Right cardiac atrium (tissue), 5 donors: ENCODE results near the gene CST7. TPM values are rescaled to one million over a fixed set of nuclear protein-coding genes. Genes with fewer than 3 reads are reported as not detected.

ENCODE experiments used
- ATAC-seq, 2 donors: fragments of 200-7000 bp; cut with Tn5 transposase; one replicate each; pipeline versions ENCODE4 v1.8.0 to v1.9.1; 2020; ENCODE audit warnings: moderate library complexity in 2 of 2, mild to moderate bottlenecking in 1 of 2
- DNase-seq, 3 donors: peaks; one replicate each; pipeline ENCODE4 v3.0.0-alpha.2; 2020
- H3K27ac ChIP-seq: one replicate; pipeline ENCODE4 v1.5.1; 2013; ENCODE audit warnings: mild to moderate bottlenecking, low read length, control low read depth, moderate library complexity
- H3K27me3 ChIP-seq: one replicate; pipeline ENCODE4 v1.6.1; 2013; ENCODE audit not compliant: control insufficient read depth, insufficient read depth
- H3K4me1 ChIP-seq: one replicate; pipeline ENCODE4 v1.6.1; 2013; ENCODE audit warnings: low read length; ENCODE audit not compliant: control insufficient read depth, insufficient read depth
- H3K4me3 ChIP-seq: one replicate; pipeline ENCODE4 v1.5.1; 2013; ENCODE audit warnings: low read length, control low read depth
- H3K9me3 ChIP-seq: one replicate; pipeline ENCODE4 v1.6.1; 2013; ENCODE audit warnings: low read length; ENCODE audit not compliant: control insufficient read depth
- WGBS: extraction: QIAGEN DNeasy Blood & Tissue Kit; methylation state at CpG from one replicate; pipeline ENCODE4 v1.1.7; 2013; 5-methylcytosine and 5-hydroxymethylcytosine counted together
- intact Hi-C, 4 donors: fragments of 100-400 bp; cut with DNase I; formaldehyde crosslinking; loops; one replicate each; pipeline versions ENCODE4 v1.11.0 to v1.14.0; 2022 to 2023
- polyA plus RNA-seq: library from polyadenylated mRNA; stranded (reverse); fragments of 200-250 nt; gene quantifications from one replicate; pipeline ENCODE4 v1.2.3, GENCODE V29; 2013
- total RNA-seq, 4 donors: library from RNA; stranded (reverse); fragmentation: NEBNext Ultra II Directional; extraction: Animal tissue kit (Norgen Biotek cat#: 25700); gene quantifications; one replicate each; pipeline ENCODE4 v1.2.1, GENCODE V29; 2021
- donor health status: healthy with polysubstance abuse.
- donor health status: DM: no; HTN: yes; CAD: no.
- donor health status: DM: no; HTN: no; CAD: no.
- donor health status: DM: no; HTN: yes; CAD: no; lungs with severe emphysema.
- donor health status: DM: yes; HTN: yes; CAD: no.

CST7 gene
- total and polyA plus RNA-seq, 5 donors = 0.45 to 1.5 (median 1.0) TPM

GRCh38 chr20:24968278-24968800 is 19.3 kb downstream of the CST7 start:
- 88% methylated on average over 5 of the region's 5 CpGs for WGBS
- H3K4me1 ChIP-seq = no peaks in the 10 kb centered on the region
- DNase-seq = peak in 1 of 3 donors; percentile 28
- no peak for ATAC-seq
- H3K27me3 ChIP-seq = no peaks in the 10 kb centered on the region
- H3K9me3 ChIP-seq = no peaks in the 10 kb centered on the region
- no peak overlapping the region for H3K27ac ChIP-seq
- no peak overlapping the region for H3K4me3 ChIP-seq
- intact Hi-C loops = no loop called here

GRCh38 chr20:24969186-24970029 is 20.3 kb downstream of the CST7 start:
- no peak overlapping the region for H3K27ac ChIP-seq
- ATAC-seq = no peak
- H3K27me3 ChIP-seq = no peaks in the 10 kb centered on the region
- no peaks in the 10 kb centered on the region for H3K9me3 ChIP-seq
- no peaks in the 10 kb centered on the region for H3K4me1 ChIP-seq
- intact Hi-C loops = no loop called here
- no peak overlapping the region for H3K4me3 ChIP-seq
- WGBS = 95% methylated on average over 19 of the region's 19 CpGs
- no peak for DNase-seq

DNA sequence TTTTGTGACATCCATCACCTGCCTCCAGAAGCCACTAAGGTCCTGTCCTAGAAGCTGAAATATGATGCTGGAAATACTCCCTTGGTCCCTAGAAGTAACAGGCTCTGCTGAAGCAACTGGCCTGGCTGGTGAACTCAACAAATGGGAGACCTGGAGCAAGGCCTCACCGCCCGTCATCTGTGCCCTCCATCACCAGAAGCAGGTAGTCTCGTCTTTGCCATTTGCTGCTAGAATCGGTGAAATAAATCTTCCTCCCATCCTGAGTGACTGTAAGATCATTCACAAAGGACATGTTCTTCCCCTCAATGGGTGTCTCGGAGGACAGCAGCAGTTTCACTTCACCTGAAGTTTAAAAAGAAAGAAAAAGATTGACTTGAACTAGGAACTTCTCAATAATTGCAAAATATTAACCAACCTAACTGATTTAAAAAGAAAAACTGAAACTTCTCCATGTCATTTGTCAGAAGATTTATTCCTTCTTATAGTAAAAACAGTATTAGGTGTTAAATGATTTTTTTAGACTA is 21.0 kb downstream of the CST7 start:
- DNase-seq (no peak), ATAC-seq (no peak)
- Histone ChIP-seq H3K4me3 (no peak overlapping the region), H3K4me1 (no peaks in the 10 kb centered on the region), H3K9me3 (no peaks in the 10 kb centered on the region), H3K27ac (no peak overlapping the region), H3K27me3 (no peaks in the 10 kb centered on the region)
- WGBS = 89% methylated on average over 5 of the region's 5 CpGs
- intact Hi-C loops = no loop called here

DNA sequence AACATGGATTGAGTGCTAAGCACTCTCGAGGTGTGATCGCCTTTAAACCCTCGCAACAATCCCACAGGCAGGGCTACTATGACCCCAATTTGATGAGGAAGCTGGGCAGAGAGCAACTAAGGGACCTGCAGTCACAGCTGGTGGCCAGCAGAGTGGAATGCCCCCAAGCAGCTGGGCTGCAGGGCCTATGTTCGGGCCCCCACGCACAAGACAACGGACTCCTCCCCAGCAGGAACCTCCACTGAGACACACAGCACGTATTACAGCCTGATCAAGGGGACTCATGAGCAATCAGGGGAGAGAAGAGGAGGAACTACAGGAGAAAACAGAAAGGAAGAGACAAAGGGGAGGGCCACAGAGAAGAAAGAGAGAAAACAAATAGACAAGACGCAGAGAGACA is 21.7 kb downstream of the CST7 start:
- DNase-seq = no peak
- Histone ChIP-seq H3K4me1 (no peaks in the 10 kb centered on the region), H3K27ac (no peak overlapping the region), H3K4me3 (no peak overlapping the region), H3K9me3 (no peaks in the 10 kb centered on the region), H3K27me3 (no peaks in the 10 kb centered on the region)
- intact Hi-C loops = no loop called here
- peak in 1 of 2 donors; percentile 30 for ATAC-seq
- whole genome bisulfite sequencing = 89% methylated on average over 8 of the region's 8 CpGs

DNA sequence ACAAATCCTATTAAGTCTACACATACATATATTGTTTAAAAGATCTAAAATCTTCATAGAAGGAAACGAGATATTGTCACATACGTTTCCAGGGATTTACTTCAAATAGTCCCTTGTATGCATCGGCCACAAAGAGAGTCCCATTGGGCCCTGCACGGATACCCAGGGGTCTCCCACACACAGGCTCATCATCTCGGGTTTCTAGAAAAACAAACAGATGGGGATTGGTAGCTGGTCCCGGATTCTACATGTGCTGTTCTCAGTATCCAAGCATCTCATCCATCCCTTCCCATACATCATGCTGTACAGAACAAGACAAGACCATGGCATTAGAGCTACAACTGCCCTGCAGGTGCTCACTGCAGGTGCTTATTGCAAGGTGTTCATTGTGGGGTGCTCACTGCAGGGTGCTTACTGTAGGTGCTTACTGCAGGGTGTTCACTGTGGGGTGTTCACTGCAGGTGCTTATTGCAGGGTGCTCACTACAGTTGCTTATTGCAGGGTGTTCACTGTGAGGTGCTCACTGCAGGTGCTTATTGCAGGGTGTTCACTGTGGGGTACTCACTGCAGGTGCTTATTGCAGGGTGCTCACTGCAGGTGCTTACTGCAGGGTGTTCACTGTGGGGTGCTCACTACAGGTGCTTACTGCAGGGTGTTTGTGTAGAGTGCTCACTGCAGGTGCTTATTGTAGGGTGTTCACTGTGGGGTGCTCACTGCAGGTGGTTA is 22.5 kb downstream of the CST7 start:
- 82% methylated on average over 6 of the region's 6 CpGs for WGBS
- Histone ChIP-seq H3K4me3 (no peak overlapping the region), H3K27me3 (no peaks in the 10 kb centered on the region), H3K9me3 (no peaks in the 10 kb centered on the region), H3K4me1 (no peaks in the 10 kb centered on the region), H3K27ac (no peak overlapping the region)
- ATAC-seq = no peak
- DNase-seq = no peak
- intact Hi-C loops = no loop called here

- ATAC-seq (no peak), DNase-seq (no peak)
- H3K27ac ChIP-seq = no peak overlapping the region
- 99% methylated on average over 2 of the region's 2 CpGs for WGBS
- H3K4me1 ChIP-seq = no peaks in the 10 kb centered on the region
- H3K4me3 ChIP-seq = no peak overlapping the region
- H3K9me3 ChIP-seq = no peaks in the 10 kb centered on the region
- intact Hi-C loops = no loop called here
- H3K27me3 ChIP-seq = no peaks in the 10 kb centered on the region
Observed at GRCh38 chr20:24972341-24972740, 23.3 kb downstream of the CST7 start.

- no peak for ATAC-seq
- WGBS = 81% methylated on average over 1 of the region's 1 CpG
- intact Hi-C loops = no loop called here
- Histone ChIP-seq H3K9me3 (no peaks in the 10 kb centered on the region), H3K4me1 (no peaks in the 10 kb centered on the region), H3K27ac (no peak overlapping the region), H3K27me3 (no peaks in the 10 kb centered on the region), H3K4me3 (no peak overlapping the region)
- no peak for DNase-seq
Observed at GRCh38 chr20:24977336-24977735, 28.3 kb downstream of the CST7 start.

GRCh38 chr20:24977797-24978196 is 28.7 kb downstream of the CST7 start:
- H3K27me3 ChIP-seq = no peaks in the 10 kb centered on the region
- no peaks in the 10 kb centered on the region for H3K9me3 ChIP-seq
- H3K27ac ChIP-seq = no peak overlapping the region
- intact Hi-C loops = no loop called here
- no peaks in the 10 kb centered on the region for H3K4me1 ChIP-seq
- WGBS = 86% methylated on average over 3 of the region's 3 CpGs
- no peak overlapping the region for H3K4me3 ChIP-seq
- DNase-seq (no peak), ATAC-seq (no peak)

- Histone ChIP-seq H3K4me3 (no peak overlapping the region), H3K27me3 (no peaks in the 10 kb centered on the region), H3K27ac (no peak overlapping the region), H3K9me3 (no peaks in the 10 kb centered on the region), H3K4me1 (no peaks in the 10 kb centered on the region)
- intact Hi-C loops = no loop called here
- 71% methylated on average over 8 of the region's 8 CpGs for WGBS
- ATAC-seq (peak in 1 of 2 donors; percentile 37), DNase-seq (no peak)
Observed at GRCh38 chr20:24978513-24978912, 29.4 kb downstream of the CST7 start.

DNA sequence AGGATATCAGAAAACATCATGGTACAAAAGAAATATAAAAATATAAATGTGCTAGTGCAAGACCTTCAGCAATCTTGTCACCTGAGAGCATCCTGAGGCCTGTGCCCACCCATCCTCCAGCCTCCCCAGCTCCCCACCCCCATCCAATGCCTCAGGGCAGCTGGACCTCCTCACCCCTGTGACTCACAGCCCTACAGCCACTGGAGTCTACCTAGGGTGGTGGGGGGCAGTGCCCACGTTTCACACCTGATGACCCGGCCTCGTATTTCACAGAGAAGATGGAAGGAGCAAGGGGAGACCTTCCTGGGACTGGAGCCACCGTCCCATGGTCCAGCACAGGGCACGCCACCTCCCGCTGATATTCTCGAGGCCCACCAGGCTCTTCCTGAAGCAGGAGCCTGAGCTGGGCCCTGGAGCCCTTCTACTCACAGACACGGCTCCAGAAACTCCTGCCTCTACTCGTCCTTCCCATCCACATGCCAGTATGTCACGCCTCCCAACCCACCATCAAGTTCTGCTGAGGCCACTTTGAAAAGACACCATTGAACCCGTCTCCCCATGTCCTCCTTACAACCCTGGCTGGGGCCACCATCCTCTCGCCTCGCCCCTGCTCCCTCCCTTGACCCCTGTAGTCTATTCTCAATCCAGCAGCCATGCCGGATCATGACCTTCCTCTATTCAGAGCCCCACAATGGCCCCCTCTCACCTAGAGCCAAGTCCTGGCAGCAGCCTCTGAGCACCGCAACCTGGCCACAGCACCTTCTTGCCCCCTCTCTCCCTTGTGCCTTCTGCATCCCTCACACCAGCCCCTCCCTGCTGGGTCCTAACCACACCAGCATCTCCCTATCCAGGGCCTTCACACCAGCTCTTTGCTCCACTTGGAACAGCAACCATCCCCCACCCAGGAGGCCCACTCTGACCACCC is 30.2 kb downstream of the CST7 start:
- DNase-seq (no peak), ATAC-seq (no peak)
- Histone ChIP-seq H3K4me1 (no peaks in the 10 kb centered on the region), H3K27ac (no peak overlapping the region), H3K9me3 (no peaks in the 10 kb centered on the region), H3K4me3 (no peak overlapping the region), H3K27me3 (no peaks in the 10 kb centered on the region)
- 97% methylated on average over 15 of the region's 15 CpGs for WGBS
- intact Hi-C loops = no loop called here
